Stimulated activated CD4-positive, alpha-beta T cell treated with anti-CD3 and anti-CD28 coated beads, Interleukin-4, amount 100 ng/mL, for 1 hour (primary cell): ENCODE measurements around the gene GRAMD4.

Experiments
- DNase-seq: peaks from one replicate; pipeline ENCODE4 v3.0.0-alpha.2; 2020

Gene GRAMD4

GRCh38 chr22:46619830-46620501, at the start of gene GRAMD4:
Gene GRAMD4 (plus strand): TSS chr22:46620386. CDS start chr22:46626800, 6,414 bp downstream.
- no peak for DNase-seq

- no peak for DNase-seq
These were observed 48.4 kb upstream of the GRAMD4 start for GRCh38 chr22:46571642-46572250.

- DNase-seq = no peak
These were observed 47.0 kb upstream of the GRAMD4 start for GRCh38 chr22:46572911-46573780.

- DNase-seq = no peak
These were observed 46.3 kb upstream of the GRAMD4 start for GRCh38 chr22:46573781-46574437.

- DNase-seq = no peak
These were observed 45.7 kb upstream of the GRAMD4 start for GRCh38 chr22:46574438-46574992.

- no peak for DNase-seq
These were observed 44.9 kb upstream of the GRAMD4 start for GRCh38 chr22:46574993-46575910.

- DNase-seq = no peak
These were observed 44.2 kb upstream of the GRAMD4 start for GRCh38 chr22:46575911-46576555.

- peak; percentile 70 for DNase-seq
These were observed 43.4 kb upstream of the GRAMD4 start for GRCh38 chr22:46576556-46577367.

- DNase-seq = peak; percentile 20
These were observed 42.6 kb upstream of the GRAMD4 start for GRCh38 chr22:46577368-46578249.

- DNase-seq = no peak
These were observed 41.8 kb upstream of the GRAMD4 start for GRCh38 chr22:46578251-46578823.

GRCh38 chr22:46578824-46579561, 41.2 kb upstream of the GRAMD4 start:
- DNase-seq = no peak

GRCh38 chr22:46579751-46580449, 40.3 kb upstream of the GRAMD4 start:
- no peak for DNase-seq

- no peak for DNase-seq
These were observed 39.1 kb upstream of the GRAMD4 start for GRCh38 chr22:46580940-46581537.

GRCh38 chr22:46581538-46582244, 38.5 kb upstream of the GRAMD4 start:
- no peak for DNase-seq

GRCh38 chr22:46582281-46582933, 37.8 kb upstream of the GRAMD4 start:
- DNase-seq = no peak

- DNase-seq = no peak
These were observed 36.6 kb upstream of the GRAMD4 start for GRCh38 chr22:46583571-46583970.
